Left kidney (tissue), 1 donor: ENCODE results near the gene ATAD5. TPM values are rescaled to one million over a fixed set of nuclear protein-coding genes. Genes with fewer than 3 reads are reported as not detected.

Experiments used
- polyA plus RNA-seq: library from polyadenylated mRNA; unstranded; fragments of 120-200 nt; gene quantifications from one replicate; pipeline ENCODE4 v1.2.1, GENCODE V29; 2013; ENCODE audit not compliant: insufficient read length

Gene ATAD5
- polyA plus RNA-seq, 1 donor, result 13.4 TPM

Other genes starting within 250 kb of the ATAD5 start
- 28.3 TPM for gene CRLF3, start 7.3 kb upstream of the ATAD5 start, polyA plus RNA-seq
- gene TEFM, start 74.3 kb downstream of the ATAD5 start, polyA plus RNA-seq, result 29.8 TPM
- gene ADAP2, start 90.0 kb downstream of the ATAD5 start, polyA plus RNA-seq, result 3.4 TPM
- gene RNF135, start 139.1 kb downstream of the ATAD5 start, polyA plus RNA-seq, result 20.1 TPM